HCT116 (cell line): ENCODE measurements around the gene CEP20. TPM values are rescaled to one million over a fixed set of nuclear protein-coding genes. Genes with fewer than 3 reads are reported as not detected.

Experiments used
- ATAC-seq: fragments of 200-7000 bp; cut with Tn5 transposase; 2 replicates; pipeline ENCODE4 v1.9.1; 2020; ENCODE audit warnings: mild to moderate bottlenecking, moderate library complexity
- BruUV-seq: library from RNA; stranded (reverse); fragments of 400-500 nt; replicated peaks from 2 replicates; lab custom pipeline; 2021; lab: Mats Ljungman, UMichigan
- CTCF ChIA-PET: fragments of 300-600 bp; sonication (Branson Sonifier 250); formaldehyde crosslinking; loops from one replicate; lab custom pipeline; 2021; ENCODE audit warnings: antibody characterized with exemption; lab: Charles Lee
- POLR2A ChIA-PET: fragments of 300-600, 350-600 bp; sonication (Branson Sonifier 250); formaldehyde crosslinking; loops from one replicate; lab custom pipeline; 2021; ENCODE audit warnings: antibody characterized with exemption; lab: Charles Lee
- RAD21 ChIA-PET, 2 experiments: fragments of 300-600 bp; sonication (Branson Sonifier 250); formaldehyde crosslinking; loops; one replicate each; lab custom pipeline; 2023; ENCODE audit warnings: low total read pairs in 2 of 2; ENCODE audit not compliant: uncharacterized antibody in 2 of 2, unreplicated experiment in 2 of 2, low non-redundant PET in 1 of 2; lab: Charles Lee
- DNase-seq: peaks from one replicate; pipeline ENCODE4 v3.0.0-alpha.2; 2010; ENCODE audit warnings: low read depth, low spot score
- H2AFZ ChIP-seq: fragments of 200-600 bp; shearing (Covaris generic), sonication (generic); 2 replicates; pipeline ENCODE4 v1.6.1; 2017; ENCODE audit warnings: low read depth, mixed run types, mixed read lengths, antibody characterized with exemption, low read length; ENCODE audit not compliant: poor library complexity, severe bottlenecking
- H3K27ac ChIP-seq: 2 replicates; pipeline ENCODE4 v1.5.1; 2012; ENCODE audit warnings: low read depth, low read length
- H3K27me3 ChIP-seq: fragments of 200-600 bp; sonication (generic); 2 replicates; pipeline ENCODE4 v1.6.1; 2016; ENCODE audit warnings: mixed run types, low read length, mixed read lengths; ENCODE audit not compliant: insufficient read depth
- H3K36me3 ChIP-seq, 2 experiments: fragments of 200-500 bp in 1 of 2; fragments of 200-600 bp in 1 of 2; sonication (Bioruptor generic) in 1 of 2; sonication (generic) in 1 of 2; 2 replicates each; pipeline versions ENCODE4 v1.5.1 to v1.6.1; 2014 to 2016; ENCODE audit warnings: low read length in 2 of 2, inconsistent platforms in 1 of 2, mixed read lengths in 1 of 2, mixed run types in 1 of 2; ENCODE audit not compliant: insufficient read depth in 2 of 2, control insufficient read depth in 1 of 2
- H3K4me1 ChIP-seq, 2 experiments: fragments of 200-600 bp in 1 of 2; sonication (generic) in 1 of 2; 2 replicates each; pipeline versions ENCODE4 v1.5.1 to v1.6.1; 2012 to 2017; ENCODE audit warnings: low read length in 2 of 2, inconsistent platforms in 1 of 2, mild to moderate bottlenecking in 1 of 2, mixed read lengths in 1 of 2, mixed run types in 1 of 2, moderate library complexity in 1 of 2; ENCODE audit not compliant: insufficient read depth in 2 of 2, control insufficient read depth in 1 of 2
- H3K4me2 ChIP-seq: fragments of 200-600 bp; sonication (generic); 2 replicates; pipeline ENCODE4 v1.6.1; 2017; ENCODE audit warnings: mixed run types, low read length, mixed read lengths
- H3K4me3 ChIP-seq, 2 experiments: fragments of 200-600 bp in 1 of 2; sonication (generic) in 1 of 2; replicated peaks in 1 of 2; 2 replicates each; pipeline ENCODE4 v1.5.1; 2011 to 2016; ENCODE audit warnings: low read length in 2 of 2, control low read depth in 1 of 2, low read depth in 1 of 2, mild to moderate bottlenecking in 1 of 2, mixed read lengths in 1 of 2, mixed run types in 1 of 2
- H3K79me2 ChIP-seq: fragments of 200-600 bp; sonication (generic); 2 replicates; pipeline ENCODE4 v1.6.1; 2017; ENCODE audit warnings: mild to moderate bottlenecking, mixed run types, low read length, moderate library complexity, mixed read lengths; ENCODE audit not compliant: insufficient read depth
- H3K9ac ChIP-seq: fragments of 200-600 bp; sonication (generic); 2 replicates; pipeline ENCODE4 v1.6.1; 2016; ENCODE audit warnings: low read length, mixed read lengths
- H3K9me2 ChIP-seq: fragments of 200-600 bp; sonication (generic), shearing (Covaris generic); 2 replicates; pipeline ENCODE4 v1.6.1; 2017; ENCODE audit warnings: mixed run types, mild to moderate bottlenecking, moderate library complexity; ENCODE audit not compliant: insufficient read depth
- H3K9me3 ChIP-seq, 2 experiments: fragments of 200-500 bp in 1 of 2; fragments of 200-600 bp in 1 of 2; sonication (Bioruptor generic) in 1 of 2; sonication (generic) in 1 of 2; 2 replicates each; pipeline ENCODE4 v1.6.1; 2014 to 2017; ENCODE audit warnings: low read length in 2 of 2, mixed read lengths in 2 of 2, inconsistent platforms in 1 of 2, low read depth in 1 of 2, mild to moderate bottlenecking in 1 of 2, mixed run types in 1 of 2, moderate library complexity in 1 of 2; ENCODE audit not compliant: control insufficient read depth in 1 of 2, insufficient read depth in 1 of 2
- H4K20me1 ChIP-seq: fragments of 200-600 bp; sonication (generic), shearing (Covaris generic); 2 replicates; pipeline ENCODE4 v1.6.1; 2017; ENCODE audit warnings: mixed run types, mild to moderate bottlenecking, moderate library complexity; ENCODE audit not compliant: insufficient read depth
- ATF3 ChIP-seq: IDR thresholded peaks from 2 replicates; pipeline ENCODE4 v1.6.1; 2012
- CBX3 ChIP-seq: IDR thresholded peaks from 2 replicates; pipeline ENCODE4 v1.6.1; 2012; ENCODE audit warnings: low read depth
- CEBPB ChIP-seq: IDR thresholded peaks from 2 replicates; pipeline ENCODE4 v1.6.1; 2012; ENCODE audit warnings: low read depth
- CTCF ChIP-seq, 3 experiments: fragments of 200-600 bp in 1 of 3; sonication (generic) in 1 of 3; IDR thresholded peaks in 2 of 3; conservative IDR thresholded peaks in 1 of 3; 2 replicates each; pipeline ENCODE4 v1.5.1; 2012 to 2017; ENCODE audit warnings: low read depth in 2 of 3, low read length in 2 of 3, antibody characterized with exemption in 1 of 3, borderline replicate concordance in 1 of 3, control low read depth in 1 of 3, mild to moderate bottlenecking in 1 of 3, mixed read lengths in 1 of 3, mixed run types in 1 of 3, moderate library complexity in 1 of 3; ENCODE audit not compliant: insufficient read depth in 1 of 3
- EGR1 ChIP-seq: IDR thresholded peaks from 2 replicates; pipeline ENCODE4 v1.6.1; 2012; ENCODE audit warnings: low read depth
- ELF1 ChIP-seq: IDR thresholded peaks from 2 replicates; pipeline ENCODE4 v1.6.1; 2012; ENCODE audit warnings: low read depth, borderline replicate concordance
- EZH2 ChIP-seq: fragments of 200-600 bp; sonication (generic); IDR thresholded peaks from 2 replicates; pipeline ENCODE4 v1.6.1; 2017; ENCODE audit warnings: antibody characterized with exemption, mixed run types
- EZH2phosphoT487 ChIP-seq: fragments of 200-600 bp; IDR thresholded peaks from 2 replicates; pipeline ENCODE4 v1.6.1; 2018; ENCODE audit warnings: antibody characterized with exemption, borderline replicate concordance
- FOSL1 ChIP-seq: IDR thresholded peaks from 2 replicates; pipeline ENCODE4 v1.6.1; 2012; ENCODE audit warnings: low read depth
- JUND ChIP-seq: IDR thresholded peaks from 2 replicates; pipeline ENCODE4 v1.6.1; 2012
- POLR2A ChIP-seq: IDR thresholded peaks from 2 replicates; pipeline ENCODE4 v1.7.0; 2011; ENCODE audit warnings: borderline replicate concordance; ENCODE audit not compliant: insufficient read depth, insufficient read length; ENCODE audit errors: extremely low read depth
- RAD21 ChIP-seq: IDR thresholded peaks from 2 replicates; pipeline ENCODE4 v1.6.1; 2012; ENCODE audit warnings: low read depth, mild to moderate bottlenecking
- SIN3A ChIP-seq: IDR thresholded peaks from 2 replicates; pipeline ENCODE4 v1.6.1; 2012; ENCODE audit warnings: low read depth
- SRF ChIP-seq: IDR thresholded peaks from 2 replicates; pipeline ENCODE4 v1.6.1; 2012; ENCODE audit warnings: low read depth
- YY1 ChIP-seq: IDR thresholded peaks from 2 replicates; pipeline ENCODE4 v1.6.1; 2011; ENCODE audit warnings: low read length, low read depth, moderate library complexity, mild to moderate bottlenecking; ENCODE audit not compliant: insufficient replicate concordance; ENCODE audit errors: extremely low read depth
- ZFX ChIP-seq: fragments of 450-650 bp; IDR thresholded peaks from 2 replicates; pipeline ENCODE4 v1.6.1; 2017
- intact Hi-C: fragments of 100-400 bp; cut with micrococcal nuclease; formaldehyde crosslinking; loops from 2 replicates; pipeline ENCODE4 v1.10.0; 2022
- total RNA-seq: library from RNA; stranded (reverse); gene quantifications from one replicate; pipeline ENCODE4 v1.2.1, GENCODE V29; 2021; ENCODE audit not compliant: unreplicated experiment

CEP20 gene
- total RNA-seq, 1 experiment from 2014 or later: 67.7 TPM

GRCh38 chr16:15915555-15916081 lies 27.2 kb upstream of the CEP20 start:
- intact Hi-C loops: no loop called here
- Histone ChIP-seq H2AFZ (no peak overlapping the region), H3K9ac (no peak overlapping the region), H3K27ac (no peak overlapping the region), H3K27me3 (no peaks in the 10 kb centered on the region), H3K4me2 (no peak overlapping the region), H3K36me3 (no peaks in the 10 kb centered on the region), H3K9me2 (no peaks in the 10 kb centered on the region), H3K4me3 (no peak overlapping the region), H3K79me2 (no peaks in the 10 kb centered on the region)
- DNase-seq: no peak
- ChIA-PET RAD21 (no interaction called here), CTCF (no interaction called here)
- TF ChIP-seq SRF (no peak), CBX3 (no peak), EZH2 (no peak), CTCF (IDR thresholded peaks at IDR 0.05 in 2 of 3, conservative IDR thresholded peaks at IDR 0.05 in 1 of 3; ENCODE audit: borderline replicate concordance in 1 of 3, insufficient read depth in 1 of 3, low read depth in 2 of 3, low read length in 2 of 3) (no peak), ATF3 (no peak), ZFX (no peak), SIN3A (no peak), EZH2phosphoT487 (no peak), EGR1 (no peak), ELF1 (no peak), POLR2A (no peak), YY1 (no peak), CEBPB (no peak), FOSL1 (no peak), RAD21 (no peak), JUND (no peak)
- TF ChIP-seq, all 23 proteins: peak for 0
- ATAC-seq: no peak
- no TSS peak for BruUV-seq
- Histone ChIP-seq H3K4me1 (peaks cover 12 to 18% of the 10 kb centered on the region in 2 experiments), H4K20me1 (no peaks in the 10 kb centered on the region), H3K9me3 (no peaks in the 10 kb centered on the region; a peak in 1 of 4 replicates)
- POLR2A ChIA-PET: no interaction called here
